ENCODE results near the gene IGSF8.

The IGSF8 gene

DNA sequence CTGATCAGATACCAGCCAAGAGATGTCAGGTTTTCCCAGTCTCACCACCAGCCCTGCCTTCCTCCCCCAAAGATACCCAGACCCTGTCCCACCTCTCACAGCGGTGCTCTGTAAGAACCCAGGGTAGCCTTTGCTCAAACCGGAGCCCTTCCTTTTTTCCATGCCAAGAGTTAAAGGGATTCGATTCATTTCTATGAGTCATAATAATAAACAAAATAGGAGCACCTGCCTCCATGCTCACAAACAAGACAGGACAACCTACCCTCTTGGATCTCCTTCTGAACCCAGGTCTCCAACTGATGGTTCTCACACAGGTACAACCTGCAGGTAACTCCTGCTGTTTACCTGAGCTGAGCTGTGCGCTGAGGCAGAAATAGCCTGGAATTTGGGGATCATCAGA, 11.3 kb upstream of the IGSF8 start:
- Histone ChIP-seq H3K4me1 (ENCODE audit: control insufficient read depth, low read length) (no peaks in the 10 kb centered on the region), H3K79me2 (ENCODE audit: control insufficient read depth, low read length) (no peaks in the 10 kb centered on the region), H3K9me3 (ENCODE audit: control insufficient read depth, insufficient read depth, low read length) (no peaks in the 10 kb centered on the region), H3K27ac (ENCODE audit: low read depth, low read length) (no peak overlapping the region), H3K27me3 (ENCODE audit: control insufficient read depth, low read length) (no peaks in the 10 kb centered on the region), H3K4me2 (ENCODE audit: low read length) (no peak overlapping the region), H4K20me1 (ENCODE audit: control insufficient read depth, insufficient read depth, low read depth, low read length) (no peaks in the 10 kb centered on the region), H3K36me3 (ENCODE audit: control insufficient read depth, low read length) (no peaks in the 10 kb centered on the region), H3F3A (ENCODE audit: control insufficient read depth, insufficient read depth) (no peaks in the 10 kb centered on the region), H3K9me2 (replicated peaks; ENCODE audit: control insufficient read depth, low read length) (no peaks in the 10 kb centered on the region), H3K4me3 (ENCODE audit: low read length) (no peak overlapping the region)
- TF ChIP-seq EZH2phosphoT487 (IDR thresholded peaks at IDR 0.05; ENCODE audit: borderline replicate concordance, low read length): no peak
- TF ChIP-seq, protein P1, sequence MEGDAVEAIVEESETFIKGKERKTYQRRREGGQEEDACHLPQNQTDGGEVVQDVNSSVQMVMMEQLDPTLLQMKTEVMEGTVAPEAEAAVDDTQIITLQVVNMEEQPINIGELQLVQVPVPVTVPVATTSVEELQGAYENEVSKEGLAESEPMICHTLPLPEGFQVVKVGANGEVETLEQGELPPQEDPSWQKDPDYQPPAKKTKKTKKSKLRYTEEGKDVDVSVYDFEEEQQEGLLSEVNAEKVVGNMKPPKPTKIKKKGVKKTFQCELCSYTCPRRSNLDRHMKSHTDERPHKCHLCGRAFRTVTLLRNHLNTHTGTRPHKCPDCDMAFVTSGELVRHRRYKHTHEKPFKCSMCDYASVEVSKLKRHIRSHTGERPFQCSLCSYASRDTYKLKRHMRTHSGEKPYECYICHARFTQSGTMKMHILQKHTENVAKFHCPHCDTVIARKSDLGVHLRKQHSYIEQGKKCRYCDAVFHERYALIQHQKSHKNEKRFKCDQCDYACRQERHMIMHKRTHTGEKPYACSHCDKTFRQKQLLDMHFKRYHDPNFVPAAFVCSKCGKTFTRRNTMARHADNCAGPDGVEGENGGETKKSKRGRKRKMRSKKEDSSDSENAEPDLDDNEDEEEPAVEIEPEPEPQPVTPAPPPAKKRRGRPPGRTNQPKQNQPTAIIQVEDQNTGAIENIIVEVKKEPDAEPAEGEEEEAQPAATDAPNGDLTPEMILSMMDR (IDR thresholded peaks at IDR 0.05; ENCODE audit: low read depth, low read length, poor library complexity, severe bottlenecking): no peak

- H3K27ac ChIP-seq (ENCODE audit: low read depth, low read length): no peak overlapping the region
- no peaks in the 10 kb centered on the region for H3K36me3 ChIP-seq (ENCODE audit: control insufficient read depth, low read length)
- H3K4me3 ChIP-seq (ENCODE audit: low read length): no peak overlapping the region
- no peaks in the 10 kb centered on the region for H4K20me1 ChIP-seq (ENCODE audit: control insufficient read depth, insufficient read depth, low read depth, low read length)
- H3K9me3 ChIP-seq (ENCODE audit: control insufficient read depth, insufficient read depth, low read length): no peaks in the 10 kb centered on the region
- no peaks in the 10 kb centered on the region for H3K9me2 ChIP-seq (replicated peaks; ENCODE audit: control insufficient read depth, low read length)
- no peaks in the 10 kb centered on the region for H3K27me3 ChIP-seq (ENCODE audit: control insufficient read depth, low read length)
- H3K4me1 ChIP-seq (ENCODE audit: control insufficient read depth, low read length): no peaks in the 10 kb centered on the region
- H3F3A ChIP-seq (ENCODE audit: control insufficient read depth, insufficient read depth): no peaks in the 10 kb centered on the region
- H3K4me2 ChIP-seq (ENCODE audit: low read length): no peak overlapping the region
- no peaks in the 10 kb centered on the region for H3K79me2 ChIP-seq (ENCODE audit: control insufficient read depth, low read length)
- TF ChIP-seq, protein P1 (IDR thresholded peaks at IDR 0.05; ENCODE audit: low read depth, low read length, poor library complexity, severe bottlenecking): peak; percentile 73
- TF ChIP-seq EZH2phosphoT487 (IDR thresholded peaks at IDR 0.05; ENCODE audit: borderline replicate concordance, low read length): no peak
These were observed 10.7 kb upstream of the IGSF8 start for GRCh38 chr1:160108888-160109662.

GRCh38 chr1:160107512-160107911, 9.1 kb upstream of the IGSF8 start:
- H3K9me2 ChIP-seq (replicated peaks; ENCODE audit: control insufficient read depth, low read length): no peaks in the 10 kb centered on the region

More at GRCh38 chr1:160107512-160107911, 9.1 kb upstream of the IGSF8 start:
- Histone ChIP-seq H3F3A (ENCODE audit: control insufficient read depth, insufficient read depth) (no peaks in the 10 kb centered on the region), H3K36me3 (ENCODE audit: control insufficient read depth, low read length) (no peaks in the 10 kb centered on the region), H3K4me3 (ENCODE audit: low read length) (no peak overlapping the region), H3K9me3 (ENCODE audit: control insufficient read depth, insufficient read depth, low read length) (no peaks in the 10 kb centered on the region), H4K20me1 (ENCODE audit: control insufficient read depth, insufficient read depth, low read depth, low read length) (no peaks in the 10 kb centered on the region), H3K4me1 (ENCODE audit: control insufficient read depth, low read length) (no peaks in the 10 kb centered on the region), H3K27ac (ENCODE audit: low read depth, low read length) (no peak overlapping the region), H3K27me3 (ENCODE audit: control insufficient read depth, low read length) (no peaks in the 10 kb centered on the region), H3K4me2 (ENCODE audit: low read length) (no peak overlapping the region), H3K79me2 (ENCODE audit: control insufficient read depth, low read length) (no peaks in the 10 kb centered on the region)
- no peak for TF ChIP-seq EZH2phosphoT487 (IDR thresholded peaks at IDR 0.05; ENCODE audit: borderline replicate concordance, low read length)
- TF ChIP-seq, protein P1 (IDR thresholded peaks at IDR 0.05; ENCODE audit: low read depth, low read length, poor library complexity, severe bottlenecking): no peak
